Ovary (tissue), 9 donors: Measurements from ENCODE around the gene UTP15. TPM values are rescaled to one million over a fixed set of nuclear protein-coding genes. Genes with fewer than 3 reads are reported as not detected.

Experiments
- DNase-seq, 5 donors: peaks; one replicate each; pipeline ENCODE4 v3.0.0-alpha.2; 2019 to 2020
- H3K27ac ChIP-seq, 2 donors: fragments of 200-600 bp; one replicate each; pipeline versions ENCODE4 v1.5.1 to v1.8.0; 2019 to 2022
- H3K27me3 ChIP-seq: fragments of 200-600 bp; one replicate; pipeline ENCODE4 v1.8.0; 2022
- H3K36me3 ChIP-seq: fragments of 200-600 bp; sonication (generic); one replicate; pipeline ENCODE4 v1.5.1; 2019
- H3K4me1 ChIP-seq: one replicate; pipeline ENCODE4 v1.8.1; 2013; ENCODE audit warnings: mild to moderate bottlenecking, moderate library complexity; ENCODE audit not compliant: insufficient read depth
- H3K4me3 ChIP-seq: fragments of 200-600 bp; sonication (generic); one replicate; pipeline ENCODE4 v1.5.1; 2017
- H3K9me3 ChIP-seq, 2 donors: fragments of 200-600 bp in 1 of 2; sonication (generic) in 1 of 2; one replicate each; pipeline versions ENCODE4 v1.5.1 to v1.8.1; 2013 to 2019; ENCODE audit warnings: mild to moderate bottlenecking in 1 of 2, moderate library complexity in 1 of 2
- EP300 ChIP-seq: sonication (generic); formaldehyde crosslinking; IDR thresholded peaks from one replicate; pipeline ENCODE4 v1.6.1; 2017; ENCODE audit warnings: antibody characterized with exemption
- POLR2A ChIP-seq: fragments of 450-650 bp; IDR thresholded peaks from one replicate; pipeline ENCODE4 v1.6.1; 2017; ENCODE audit warnings: antibody characterized with exemption, mild to moderate bottlenecking, moderate library complexity
- WGBS, 3 donors: extraction: QIAGEN DNeasy Blood & Tissue Kit in 1 of 3; methylation state at CpG; one replicate each; pipeline versions ENCODE4 v1.1.5 to v1.1.7; 2013 to 2017; 5-methylcytosine and 5-hydroxymethylcytosine counted together
- intact Hi-C, 4 donors: fragments of 100-400 bp; cut with DNase I; formaldehyde crosslinking; loops; one replicate each; pipeline versions ENCODE4 v1.11.0 to v1.15.1; 2022 to 2023
- polyA plus RNA-seq, 2 donors: library from polyadenylated mRNA; stranded (reverse); fragments of 200-250 nt in 1 of 2; fragments of 350-450 nt in 1 of 2; fragmentation: Illumina TruSeq in 1 of 2; extraction: RNeasy Lipid Tissue Mini Kit (QIAGEN cat#74804) in 1 of 2; gene quantifications; one replicate each; pipeline ENCODE4 v1.2.3, GENCODE V29; 2013 to 2014
- total RNA-seq, 7 donors: library from RNA; depleted of rRNA in 2 of 7; stranded (reverse); fragments of >200 nt in 2 of 7; fragmentation: NEBNext Ultra II Directional in 3 of 7; extraction: Animal tissue kit (Norgen Biotek cat#: 25700) in 3 of 7; gene quantifications; one replicate each; pipeline versions ENCODE4 v1.1.0 to v1.2.4, GENCODE V29; 2016 to 2023
- TF ChIP-seq, protein P1 (sequence below), 3 donors: fragments of 450-650 bp in 2 of 3; fragments of 200-600 bp in 1 of 3; IDR thresholded peaks; one replicate each; pipeline versions ENCODE4 v1.5.1 to v1.8.0; 2016 to 2022; ENCODE audit warnings: antibody characterized with exemption in 3 of 3, mild to moderate bottlenecking in 1 of 3
- donor health status: DM: no; HTN: no; CAD: no; lungs with moderate emphysema.
- donor health status: DM: no; HTN: no; CAD: no.
- donor health status: Bipolar disorder and iron deficiency.
- donor health status: DM: yes; HTN: yes; CAD: no.
- donor health status: DM: no; HTN: no; CAD: no.
- donor health status: DM: yes; HTN: yes; CAD: no.

The UTP15 gene
- total and polyA plus RNA-seq, 9 donors, result 3.5 to 28.0 (median 13.4) TPM

DNA sequence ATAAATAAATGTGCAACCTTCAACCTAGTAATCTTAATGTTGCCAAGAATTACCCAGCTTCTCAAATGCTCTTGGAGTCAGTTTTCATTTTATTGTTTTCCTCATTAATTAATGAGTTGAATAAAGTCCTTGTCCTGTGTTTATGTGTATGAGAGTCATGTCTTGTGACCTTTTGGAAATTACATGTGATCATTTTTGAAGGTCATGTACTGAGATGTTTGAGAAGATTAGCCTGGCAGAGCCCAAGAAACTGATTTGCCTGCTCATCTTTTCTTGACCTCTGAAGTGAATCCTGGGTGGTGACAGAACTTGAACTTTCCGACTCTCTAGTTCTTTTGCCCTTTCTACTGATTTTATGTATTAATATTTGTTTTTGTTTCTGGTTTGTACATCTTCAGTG lies 15.5 kb upstream of the UTP15 start:
- Histone ChIP-seq H3K27ac (no peak overlapping the region), H3K4me1 (no peaks in the 10 kb centered on the region), H3K36me3 (no peaks in the 10 kb centered on the region), H3K27me3 (no peaks in the 10 kb centered on the region), H3K9me3 (no peaks in the 10 kb centered on the region), H3K4me3 (no peak overlapping the region)
- TF ChIP-seq, protein P1, sequence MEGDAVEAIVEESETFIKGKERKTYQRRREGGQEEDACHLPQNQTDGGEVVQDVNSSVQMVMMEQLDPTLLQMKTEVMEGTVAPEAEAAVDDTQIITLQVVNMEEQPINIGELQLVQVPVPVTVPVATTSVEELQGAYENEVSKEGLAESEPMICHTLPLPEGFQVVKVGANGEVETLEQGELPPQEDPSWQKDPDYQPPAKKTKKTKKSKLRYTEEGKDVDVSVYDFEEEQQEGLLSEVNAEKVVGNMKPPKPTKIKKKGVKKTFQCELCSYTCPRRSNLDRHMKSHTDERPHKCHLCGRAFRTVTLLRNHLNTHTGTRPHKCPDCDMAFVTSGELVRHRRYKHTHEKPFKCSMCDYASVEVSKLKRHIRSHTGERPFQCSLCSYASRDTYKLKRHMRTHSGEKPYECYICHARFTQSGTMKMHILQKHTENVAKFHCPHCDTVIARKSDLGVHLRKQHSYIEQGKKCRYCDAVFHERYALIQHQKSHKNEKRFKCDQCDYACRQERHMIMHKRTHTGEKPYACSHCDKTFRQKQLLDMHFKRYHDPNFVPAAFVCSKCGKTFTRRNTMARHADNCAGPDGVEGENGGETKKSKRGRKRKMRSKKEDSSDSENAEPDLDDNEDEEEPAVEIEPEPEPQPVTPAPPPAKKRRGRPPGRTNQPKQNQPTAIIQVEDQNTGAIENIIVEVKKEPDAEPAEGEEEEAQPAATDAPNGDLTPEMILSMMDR (IDR thresholded peaks at IDR 0.05), result no peak
- no peak for TF ChIP-seq EP300
- intact Hi-C loops, result loop anchor here in 1 of 4 donors (5.0 kb wide), 1 partner anchor 1097 kb away; no protein-coding TSS in a partner anchor
- WGBS, 3 donors, result 75 to 78% (median 75%) methylated on average over 1 of the region's 1 CpG
- DNase-seq, result no peak

DNA sequence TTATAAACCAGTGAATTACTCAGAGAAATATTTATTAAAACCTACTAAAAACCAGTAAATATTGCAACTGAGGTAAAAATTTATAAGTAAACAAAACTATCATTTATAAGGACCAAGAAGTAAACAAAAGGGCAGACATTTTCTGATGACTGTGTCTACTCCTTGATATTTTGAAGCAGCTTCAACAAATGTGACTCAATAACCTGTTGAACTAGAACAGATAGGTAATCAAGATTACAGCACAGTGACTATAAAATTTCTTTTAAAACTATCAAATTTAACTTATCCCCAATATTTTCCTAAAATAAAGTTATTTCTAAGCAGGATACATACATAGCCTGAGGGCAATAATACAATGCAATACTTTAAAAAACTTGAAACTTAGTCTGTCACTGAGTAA lies 12.9 kb upstream of the UTP15 start:
- no peak overlapping the region for H3K27ac ChIP-seq
- no peaks in the 10 kb centered on the region for H3K4me1 ChIP-seq
- no peak for DNase-seq
- H3K27me3 ChIP-seq, result no peaks in the 10 kb centered on the region
- no peak for TF ChIP-seq EP300
- no peak for TF ChIP-seq POLR2A
- TF ChIP-seq, protein P1 (IDR thresholded peaks at IDR 0.05), result no peak
- no peaks in the 10 kb centered on the region for H3K36me3 ChIP-seq
- no peaks in the 10 kb centered on the region for H3K9me3 ChIP-seq
- H3K4me3 ChIP-seq, result no peak overlapping the region
- intact Hi-C loops, result loop anchor here in 1 of 4 donors (5.0 kb wide), 1 partner anchor 1095 kb away; no protein-coding TSS in a partner anchor

DNA sequence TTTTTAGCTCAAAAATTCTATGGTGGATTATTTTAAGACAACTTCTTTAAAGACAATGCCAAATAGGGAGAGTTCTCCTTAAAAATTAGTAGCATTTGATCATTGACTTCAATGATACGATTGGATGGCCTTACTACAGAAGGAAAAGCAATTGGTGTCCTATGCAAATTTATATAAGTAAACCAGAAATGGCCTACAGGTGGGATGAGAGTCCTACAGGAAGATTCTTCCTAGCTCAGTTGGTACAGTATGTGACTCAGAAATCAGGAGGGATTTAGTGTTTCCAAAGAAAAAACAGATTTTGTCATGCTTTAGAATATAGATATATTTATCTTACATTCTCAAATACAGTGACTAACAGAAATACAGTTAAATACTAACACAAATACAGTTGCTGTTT lies 6.6 kb upstream of the UTP15 start:
- peaks cover 2% of the 10 kb centered on the region for H3K4me1 ChIP-seq
- no peaks in the 10 kb centered on the region for H3K9me3 ChIP-seq
- TF ChIP-seq EP300 (no peak), POLR2A (no peak)
- TF ChIP-seq, protein P1 (IDR thresholded peaks at IDR 0.05), result no peak
- DNase-seq, result no peak
- no peak overlapping the region for H3K4me3 ChIP-seq
- no peaks in the 10 kb centered on the region for H3K27me3 ChIP-seq
- H3K36me3 ChIP-seq, result no peaks in the 10 kb centered on the region
- no peak overlapping the region for H3K27ac ChIP-seq
- intact Hi-C loops, result no loop called here
- WGBS, 3 donors, result 72 to 88% (median 78%) methylated on average over 1 of the region's 1 CpG

DNA sequence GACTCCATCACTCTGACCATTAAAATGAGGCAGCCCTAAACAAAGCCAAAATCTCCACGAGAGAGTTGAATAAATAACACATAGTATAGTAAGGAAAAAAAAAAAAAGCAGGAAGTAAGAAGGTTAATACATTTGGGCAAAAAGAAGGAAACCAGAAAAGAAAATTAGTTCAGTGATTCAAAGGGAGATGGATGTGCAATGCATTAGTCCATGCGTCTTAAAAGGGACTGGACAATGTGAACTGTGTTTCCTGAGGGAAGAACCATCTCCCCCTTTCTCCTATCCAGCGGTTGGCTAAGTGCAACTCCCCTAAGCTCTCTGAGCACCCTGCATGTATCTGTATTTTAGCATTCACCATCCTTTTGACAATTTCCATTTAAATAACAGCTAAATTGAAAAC lies 1.5 kb upstream of the UTP15 start:
- intact Hi-C loops, result no loop called here
- H3K27ac ChIP-seq, result no peak overlapping the region
- DNase-seq, result no peak
- no peaks in the 10 kb centered on the region for H3K27me3 ChIP-seq
- no peaks in the 10 kb centered on the region for H3K9me3 ChIP-seq
- H3K4me1 ChIP-seq, result peaks cover 5% of the 10 kb centered on the region
- 12 to 19% (median 15%) methylated on average over 3 of the region's 3 CpGs for WGBS, 3 donors
- peak overlapping the region; percentile 63 for H3K4me3 ChIP-seq
- no peaks in the 10 kb centered on the region for H3K36me3 ChIP-seq
- no peak for TF ChIP-seq POLR2A
- TF ChIP-seq, protein P1 (IDR thresholded peaks at IDR 0.05), result no peak
- TF ChIP-seq EP300, result no peak
